ENCODE measurements around the gene FABP1.
A peak's percentile ranks its signal among the peaks of the same experiment; 100 is the strongest.

The FABP1 gene

DNA sequence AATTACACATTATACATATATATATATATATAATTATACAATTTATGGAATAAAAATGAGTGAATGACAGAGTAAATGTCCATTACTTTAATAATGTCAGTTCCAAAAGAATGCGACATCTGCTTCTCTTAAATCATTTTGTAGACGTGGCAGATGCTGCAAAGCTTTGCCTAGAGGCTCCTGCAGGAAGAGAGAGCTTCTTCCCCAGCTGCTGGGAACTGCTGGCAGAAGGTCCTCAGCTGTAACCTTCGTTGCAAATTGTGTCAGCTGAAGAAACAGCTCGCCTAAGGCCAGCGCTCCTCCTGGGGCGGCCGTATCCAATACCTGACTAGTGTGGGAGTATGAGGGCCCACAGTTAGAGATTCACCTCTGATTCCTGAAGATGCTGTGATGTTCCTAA is 32.7 kb upstream of the FABP1 start:
- Histone ChIP-seq H3K27me3 (replicated peaks) (no peaks in the 10 kb centered on the region), H3K4me3 (ENCODE audit: low read depth, low read length) (no peak overlapping the region), H3K36me3 (replicated peaks) (no peaks in the 10 kb centered on the region), H3K27ac (no peak overlapping the region)
- no peak for DNase-seq
- TF ChIP-seq, protein P1, sequence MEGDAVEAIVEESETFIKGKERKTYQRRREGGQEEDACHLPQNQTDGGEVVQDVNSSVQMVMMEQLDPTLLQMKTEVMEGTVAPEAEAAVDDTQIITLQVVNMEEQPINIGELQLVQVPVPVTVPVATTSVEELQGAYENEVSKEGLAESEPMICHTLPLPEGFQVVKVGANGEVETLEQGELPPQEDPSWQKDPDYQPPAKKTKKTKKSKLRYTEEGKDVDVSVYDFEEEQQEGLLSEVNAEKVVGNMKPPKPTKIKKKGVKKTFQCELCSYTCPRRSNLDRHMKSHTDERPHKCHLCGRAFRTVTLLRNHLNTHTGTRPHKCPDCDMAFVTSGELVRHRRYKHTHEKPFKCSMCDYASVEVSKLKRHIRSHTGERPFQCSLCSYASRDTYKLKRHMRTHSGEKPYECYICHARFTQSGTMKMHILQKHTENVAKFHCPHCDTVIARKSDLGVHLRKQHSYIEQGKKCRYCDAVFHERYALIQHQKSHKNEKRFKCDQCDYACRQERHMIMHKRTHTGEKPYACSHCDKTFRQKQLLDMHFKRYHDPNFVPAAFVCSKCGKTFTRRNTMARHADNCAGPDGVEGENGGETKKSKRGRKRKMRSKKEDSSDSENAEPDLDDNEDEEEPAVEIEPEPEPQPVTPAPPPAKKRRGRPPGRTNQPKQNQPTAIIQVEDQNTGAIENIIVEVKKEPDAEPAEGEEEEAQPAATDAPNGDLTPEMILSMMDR (IDR thresholded peaks at IDR 0.05; ENCODE audit: low read depth, low read length, missing control alignments), result no peak
- in situ Hi-C loops (cut with HindIII; ENCODE audit: low pct_ligation_motif_present, low sequenced_read_pairs), result no loop called here

DNA sequence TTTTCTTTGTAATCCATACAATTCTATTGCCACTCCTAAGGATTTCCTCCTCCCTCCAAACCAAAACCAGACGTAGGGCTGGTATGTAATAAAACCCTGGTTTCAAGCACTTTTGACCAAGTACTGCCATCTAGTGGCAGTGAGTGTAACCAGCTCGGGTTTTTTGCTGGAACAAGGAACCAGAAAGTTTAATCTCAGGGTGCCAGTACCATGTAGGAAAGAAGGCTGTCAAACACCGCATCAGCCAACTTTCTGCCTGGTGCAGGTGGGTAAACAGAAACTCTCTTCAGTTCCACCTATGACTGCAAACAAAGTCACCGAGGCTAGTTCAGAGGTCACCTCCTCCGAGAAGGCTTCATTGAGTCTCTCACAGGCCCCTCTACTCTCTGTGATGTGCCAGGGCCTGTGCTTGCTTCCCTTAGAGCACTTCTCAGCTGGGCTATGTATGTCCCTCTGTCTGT is 32.1 kb upstream of the FABP1 start:
- in situ Hi-C loops (cut with HindIII; ENCODE audit: low pct_ligation_motif_present, low sequenced_read_pairs), result no loop called here

DNA sequence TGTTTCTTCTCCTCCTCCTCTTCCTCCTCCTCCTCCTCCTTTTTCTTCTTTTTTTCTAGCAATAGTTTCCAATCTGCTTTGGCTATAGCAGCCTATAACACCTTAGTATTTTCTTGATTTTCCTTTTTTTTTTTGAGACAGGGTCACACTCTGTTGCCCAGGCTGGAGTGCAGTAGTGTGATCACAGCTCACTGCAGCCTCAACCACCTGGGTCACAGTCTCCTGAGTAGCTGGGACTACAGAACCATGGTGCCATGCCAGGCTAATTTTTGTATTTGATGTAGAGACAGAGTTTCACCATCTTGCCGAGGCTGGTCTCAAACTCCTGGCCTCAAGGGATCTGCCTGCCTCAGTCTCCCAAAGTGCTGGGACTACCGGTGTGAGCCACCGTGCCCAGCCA is 31.6 kb upstream of the FABP1 start:
- H3K36me3 ChIP-seq (replicated peaks), result no peaks in the 10 kb centered on the region
- TF ChIP-seq, protein P1 (IDR thresholded peaks at IDR 0.05; ENCODE audit: low read depth, low read length, missing control alignments), result no peak
- in situ Hi-C loops (cut with HindIII; ENCODE audit: low pct_ligation_motif_present, low sequenced_read_pairs), result no loop called here
- no peak overlapping the region for H3K27ac ChIP-seq
- no peaks in the 10 kb centered on the region for H3K27me3 ChIP-seq (replicated peaks)
- no peak for DNase-seq
- no peak overlapping the region for H3K4me3 ChIP-seq (ENCODE audit: low read depth, low read length)

More for the DNA sequence above, 32.1 kb upstream of the FABP1 start:
- Histone ChIP-seq H3K4me3 (ENCODE audit: low read depth, low read length) (no peak overlapping the region), H3K27ac (no peak overlapping the region), H3K36me3 (replicated peaks) (no peaks in the 10 kb centered on the region), H3K27me3 (replicated peaks) (no peaks in the 10 kb centered on the region)
- peak; percentile 70 for DNase-seq
- TF ChIP-seq, protein P1 (IDR thresholded peaks at IDR 0.05; ENCODE audit: low read depth, low read length, missing control alignments), result peak; percentile 84

DNA sequence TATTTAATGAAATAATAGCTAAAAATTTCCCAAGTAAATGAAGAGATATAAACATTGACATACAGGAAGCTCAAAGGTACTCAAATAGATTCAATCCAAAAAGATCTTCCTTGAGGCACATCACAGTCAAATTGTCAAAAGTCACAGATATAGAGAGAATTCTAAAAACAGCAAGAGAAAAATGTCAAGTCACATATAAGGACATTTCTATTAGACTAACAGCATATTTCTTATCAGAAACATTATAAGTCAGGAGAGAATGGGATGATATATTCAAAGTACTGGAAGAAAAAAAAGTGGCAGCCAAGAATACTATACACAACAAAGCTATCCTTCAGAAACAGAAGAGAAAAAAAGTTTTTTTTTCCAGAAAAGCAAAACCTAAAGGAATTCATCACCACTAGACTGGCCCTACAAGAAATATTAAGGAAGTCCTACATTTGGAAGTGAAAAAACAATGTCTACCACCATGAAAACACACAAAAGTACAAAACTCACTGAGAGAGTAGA is 21.1 kb upstream of the FABP1 start:
- no peaks in the 10 kb centered on the region for H3K36me3 ChIP-seq (replicated peaks)
- H3K27ac ChIP-seq, result no peak overlapping the region
- no peak overlapping the region for H3K4me3 ChIP-seq (ENCODE audit: low read depth, low read length)
- no peak for DNase-seq
- H3K27me3 ChIP-seq (replicated peaks), result no peaks in the 10 kb centered on the region
- TF ChIP-seq, protein P1 (IDR thresholded peaks at IDR 0.05; ENCODE audit: low read depth, low read length, missing control alignments), result no peak
- in situ Hi-C loops (cut with HindIII; ENCODE audit: low pct_ligation_motif_present, low sequenced_read_pairs), result no loop called here

DNA sequence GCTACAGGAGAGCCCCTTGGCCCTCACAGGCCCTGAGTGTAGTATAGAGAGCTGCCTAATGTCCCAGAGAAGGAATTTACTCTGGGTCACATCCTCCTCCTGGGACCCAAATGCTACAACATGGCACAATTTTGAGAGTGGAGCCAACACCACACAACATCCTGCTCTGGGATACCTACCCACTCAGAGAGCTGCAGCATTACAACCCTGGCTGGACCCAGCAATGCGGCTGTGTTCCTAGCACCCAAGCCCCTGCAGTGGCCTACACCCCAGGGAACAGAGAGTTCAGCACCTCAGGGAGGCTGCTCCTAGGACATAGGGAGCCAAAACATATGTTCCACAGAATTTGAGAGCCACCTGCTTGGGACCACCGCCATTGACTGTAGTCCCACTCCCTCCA is 19.3 kb upstream of the FABP1 start:
- TF ChIP-seq, protein P1 (IDR thresholded peaks at IDR 0.05; ENCODE audit: low read depth, low read length, missing control alignments), result no peak
- Histone ChIP-seq H3K27ac (no peak overlapping the region), H3K4me3 (ENCODE audit: low read depth, low read length) (no peak overlapping the region), H3K36me3 (replicated peaks) (no peaks in the 10 kb centered on the region), H3K27me3 (replicated peaks) (no peaks in the 10 kb centered on the region)
- DNase-seq, result no peak
- in situ Hi-C loops (cut with HindIII; ENCODE audit: low pct_ligation_motif_present, low sequenced_read_pairs), result no loop called here

DNA sequence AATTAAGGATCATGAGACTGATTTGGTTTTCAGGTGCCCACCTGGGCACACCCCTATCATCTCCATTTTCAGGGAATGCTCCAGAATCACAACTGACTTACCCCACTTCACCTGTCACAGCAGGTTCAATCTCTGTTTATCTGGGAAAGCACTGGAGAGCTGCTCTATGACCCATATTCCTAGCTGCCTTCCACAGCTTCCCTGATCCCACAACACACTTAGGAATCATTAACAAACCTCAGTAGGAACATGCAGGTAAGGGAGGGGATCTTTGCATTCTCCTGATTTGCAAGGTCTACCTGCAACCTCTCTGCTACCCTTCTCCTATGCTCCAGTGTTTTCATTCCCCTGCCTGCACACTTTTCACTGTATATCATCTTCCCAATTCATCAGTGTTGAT is 18.7 kb upstream of the FABP1 start:
- Histone ChIP-seq H3K27ac (no peak overlapping the region), H3K4me3 (ENCODE audit: low read depth, low read length) (no peak overlapping the region), H3K27me3 (replicated peaks) (no peaks in the 10 kb centered on the region), H3K36me3 (replicated peaks) (no peaks in the 10 kb centered on the region)
- in situ Hi-C loops (cut with HindIII; ENCODE audit: low pct_ligation_motif_present, low sequenced_read_pairs), result no loop called here
- TF ChIP-seq, protein P1 (IDR thresholded peaks at IDR 0.05; ENCODE audit: low read depth, low read length, missing control alignments), result no peak
- no peak for DNase-seq

Data from brain microvascular endothelial cell (primary cell).